ENCODE measurements around the gene PDE7B. TPM values are rescaled to one million over a fixed set of nuclear protein-coding genes. Genes with fewer than 3 reads are reported as not detected.

The PDE7B gene
- polyA plus RNA-seq, 1 of the 3 experiments (the other 2 are of a cell fraction), result 1.9 TPM

DNA sequence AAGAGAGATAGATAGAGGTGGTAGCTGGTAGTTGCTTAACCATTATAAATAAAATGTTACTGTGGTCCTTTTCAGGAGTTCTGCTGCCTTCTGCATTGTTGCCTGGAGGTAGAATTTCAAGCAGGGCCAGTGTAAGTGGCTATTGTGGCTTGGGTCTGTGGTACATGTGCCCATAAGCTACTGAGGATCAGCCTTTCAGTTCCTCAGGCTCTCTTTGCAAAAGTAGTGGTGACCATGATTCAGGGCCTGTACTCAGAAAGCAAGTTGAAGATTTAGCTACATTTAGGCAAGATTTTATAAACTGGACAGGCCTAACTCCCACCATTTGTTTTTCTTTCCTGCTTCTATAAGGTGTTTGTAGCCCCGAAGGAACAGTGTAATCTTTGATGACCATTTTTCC lies 199.0 kb downstream of the PDE7B start (continued):
- TF ChIP-seq, protein P1, sequence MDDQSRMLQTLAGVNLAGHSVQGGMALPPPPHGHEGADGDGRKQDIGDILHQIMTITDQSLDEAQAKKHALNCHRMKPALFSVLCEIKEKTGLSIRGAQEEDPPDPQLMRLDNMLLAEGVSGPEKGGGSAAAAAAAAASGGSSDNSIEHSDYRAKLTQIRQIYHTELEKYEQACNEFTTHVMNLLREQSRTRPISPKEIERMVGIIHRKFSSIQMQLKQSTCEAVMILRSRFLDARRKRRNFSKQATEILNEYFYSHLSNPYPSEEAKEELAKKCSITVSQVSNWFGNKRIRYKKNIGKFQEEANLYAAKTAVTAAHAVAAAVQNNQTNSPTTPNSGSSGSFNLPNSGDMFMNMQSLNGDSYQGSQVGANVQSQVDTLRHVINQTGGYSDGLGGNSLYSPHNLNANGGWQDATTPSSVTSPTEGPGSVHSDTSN (IDR thresholded peaks at IDR 0.05), result no peak
- TF ChIP-seq ELF1 (IDR thresholded peaks at IDR 0.05), result no peak
- no peak for TF ChIP-seq CHD2 (IDR thresholded peaks at IDR 0.05; ENCODE audit: low read length, partially characterized antibody)
- TF ChIP-seq, protein P2, sequence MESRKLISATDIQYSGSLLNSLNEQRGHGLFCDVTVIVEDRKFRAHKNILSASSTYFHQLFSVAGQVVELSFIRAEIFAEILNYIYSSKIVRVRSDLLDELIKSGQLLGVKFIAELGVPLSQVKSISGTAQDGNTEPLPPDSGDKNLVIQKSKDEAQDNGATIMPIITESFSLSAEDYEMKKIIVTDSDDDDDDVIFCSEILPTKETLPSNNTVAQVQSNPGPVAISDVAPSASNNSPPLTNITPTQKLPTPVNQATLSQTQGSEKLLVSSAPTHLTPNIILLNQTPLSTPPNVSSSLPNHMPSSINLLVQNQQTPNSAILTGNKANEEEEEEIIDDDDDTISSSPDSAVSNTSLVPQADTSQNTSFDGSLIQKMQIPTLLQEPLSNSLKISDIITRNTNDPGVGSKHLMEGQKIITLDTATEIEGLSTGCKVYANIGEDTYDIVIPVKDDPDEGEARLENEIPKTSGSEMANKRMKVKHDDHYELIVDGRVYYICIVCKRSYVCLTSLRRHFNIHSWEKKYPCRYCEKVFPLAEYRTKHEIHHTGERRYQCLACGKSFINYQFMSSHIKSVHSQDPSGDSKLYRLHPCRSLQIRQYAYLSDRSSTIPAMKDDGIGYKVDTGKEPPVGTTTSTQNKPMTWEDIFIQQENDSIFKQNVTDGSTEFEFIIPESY (IDR thresholded peaks at IDR 0.05; ENCODE audit: borderline replicate concordance, low read depth), result no peak
- TF ChIP-seq POLR2AphosphoS5 (IDR thresholded peaks at IDR 0.05; ENCODE audit: low read depth, low read length), result no peak
- no peak for TF ChIP-seq EZH2phosphoT487 (IDR thresholded peaks at IDR 0.05; ENCODE audit: borderline replicate concordance, low read depth)
- no peak for TF ChIP-seq GATA2 (CRISPR knock-in tag; IDR thresholded peaks at IDR 0.05)

DNA sequence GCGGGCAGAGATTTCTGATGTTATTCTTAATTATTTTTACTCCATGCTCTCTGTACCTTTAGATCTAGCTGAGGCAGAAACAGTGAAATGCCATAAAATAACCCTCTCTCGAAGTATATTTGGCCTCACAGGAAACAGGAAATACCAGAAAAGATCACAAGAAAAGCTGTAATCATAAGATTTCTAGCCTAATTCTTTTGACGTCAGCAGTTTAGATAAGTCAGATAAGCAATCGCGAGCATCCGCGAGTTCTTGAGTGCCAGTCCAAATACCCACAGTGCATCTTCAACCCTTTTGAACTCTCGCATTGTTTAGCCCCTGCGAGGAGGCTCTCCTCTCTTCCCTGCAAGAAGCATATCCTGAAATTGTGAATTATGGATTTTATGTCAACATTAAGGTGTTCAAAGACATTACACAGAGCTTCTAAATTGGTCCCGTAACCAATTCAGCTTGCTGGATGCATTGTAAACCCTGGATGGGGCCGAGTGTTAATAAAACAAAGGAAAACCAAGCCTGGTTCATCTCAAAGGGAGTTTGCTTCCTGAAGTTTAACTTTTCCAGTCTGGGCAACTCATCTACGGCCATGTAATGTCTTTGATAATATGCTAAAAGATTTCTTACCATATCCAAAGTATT lies 199.8 kb downstream of the PDE7B start:
- no peak overlapping the region for H3K4me3 ChIP-seq (ENCODE audit: low read depth in 2 of 2, low read length in 1 of 2)
- H3K27me3 ChIP-seq (ENCODE audit: insufficient read depth), result no peaks in the 10 kb centered on the region
- peak overlapping the region; percentile 40; the same call in 1 of the 2 replicates for H3K9ac ChIP-seq
- peaks cover 0 to 19% of the 10 kb centered on the region in 2 experiments; a peak in 3 of 4 replicates for H3K4me1 ChIP-seq (ENCODE audit: control insufficient read depth in 1 of 2, insufficient read depth in 2 of 2, low read depth in 1 of 2, low read length in 1 of 2)
- H3K4me2 ChIP-seq, result peak overlapping the region; percentile 53; the same call in 1 of the 2 replicates
- no peaks in the 10 kb centered on the region for H3K9me2 ChIP-seq
- H2AFZ ChIP-seq (ENCODE audit: low read depth), result peak overlapping the region; percentile 68
- DNase-seq, result no peak
- no peaks in the 10 kb centered on the region for H3K36me3 ChIP-seq (replicated peaks in 1 of 2; ENCODE audit: control insufficient read depth in 1 of 2, insufficient read depth in 2 of 2, low read length in 1 of 2)
- H4K20me1 ChIP-seq (ENCODE audit: insufficient read depth), result no peaks in the 10 kb centered on the region
- no peaks in the 10 kb centered on the region for H3K79me2 ChIP-seq (ENCODE audit: insufficient read depth)
- POLR2A ChIA-PET, result no interaction called here
- peak overlapping the region in 1 of 2 experiments; percentile 77; a peak in 2 of 4 replicates for H3K27ac ChIP-seq (ENCODE audit: low read depth in 2 of 2, low read length in 1 of 2)
- CTCF ChIA-PET, result interaction anchor here (1.0 to 1.3 kb wide), 2 partner anchors 13 to 142 kb away, joined by 3 to 5 read pairs; no protein-coding TSS in a partner anchor
- peaks cover 9% of the 10 kb centered on the region for H3F3A ChIP-seq (replicated peaks; ENCODE audit: insufficient read depth)
- no peaks in the 10 kb centered on the region for H3K9me3 ChIP-seq
- WGBS (ENCODE audit: low lambda C conversion rate), result 55% methylated on average over 12 of the region's 12 CpGs
- 0 out of 2 replicates have a peak, but pooled peaks have one; percentile 13 for TF ChIP-seq ELF1 (IDR thresholded peaks at IDR 0.05)
- TF ChIP-seq NRF1 (IDR thresholded peaks at IDR 0.05; ENCODE audit: low read depth, low read length), result no peak
- TF ChIP-seq TCF12 (IDR thresholded peaks at IDR 0.05), result 0 out of 2 replicates have a peak, but pooled peaks have one; percentile 18
- TF ChIP-seq, protein P2 (IDR thresholded peaks at IDR 0.05; ENCODE audit: borderline replicate concordance, low read depth), result 0 out of 2 replicates have a peak, but pooled peaks have one; percentile 29

Data from SK-N-SH (cell line).